HEK293 (cell line): ENCODE measurements around the gene NEK1.

Experiments
- CTCF ChIA-PET: fragments of 350-600 bp; formaldehyde crosslinking; extraction: SDS; loops from one replicate; lab custom pipeline; 2021; ENCODE audit warnings: antibody characterized with exemption; lab: Yijun Ruan, JAX
- POLR2A ChIA-PET: fragments of 300-600 bp; formaldehyde crosslinking; extraction: SDS; loops from one replicate; lab custom pipeline; 2020; ENCODE audit warnings: antibody characterized with exemption, inconsistent platforms; lab: Yijun Ruan, JAX
- H3K27ac ChIP-seq: fragments of 200-500 bp; sonication (Bioruptor generic); 2 replicates; pipeline ENCODE4 v1.5.1; 2014; ENCODE audit warnings: low read depth, low read length, control low read depth, inconsistent platforms; ENCODE audit errors: extremely low read depth
- H3K36me3 ChIP-seq, 2 experiments: fragments of 200-500 bp in 1 of 2; sonication (Bioruptor generic) in 1 of 2; 1 replicate in 1 of 2; 2 replicates in 1 of 2; pipeline ENCODE4 v1.5.1; 2014 to 2017; ENCODE audit warnings: inconsistent platforms in 2 of 2, low read length in 2 of 2; ENCODE audit not compliant: control insufficient read depth in 2 of 2, insufficient read depth in 1 of 2
- H3K4me1 ChIP-seq: fragments of 200-500 bp; sonication (Bioruptor generic); 2 replicates; pipeline ENCODE4 v1.5.1; 2014; ENCODE audit warnings: mild to moderate bottlenecking, low read length, inconsistent platforms; ENCODE audit not compliant: control insufficient read depth, insufficient read depth
- H3K4me3 ChIP-seq: 2 replicates; pipeline ENCODE4 v1.5.1; 2011; ENCODE audit warnings: low read depth, mild to moderate bottlenecking, control low read depth, low read length, moderate library complexity
- H3K9me3 ChIP-seq: fragments of 200-500 bp; sonication (Bioruptor generic); 2 replicates; pipeline ENCODE4 v1.5.1; 2014; ENCODE audit warnings: low read depth, low read length, inconsistent platforms; ENCODE audit not compliant: control insufficient read depth, insufficient read depth
- HOXD13 ChIP-seq: sonication (generic); formaldehyde crosslinking; IDR thresholded peaks from 2 replicates; pipeline ENCODE4 v1.8.0; 2022; ENCODE audit warnings: missing genetic modification reagents, borderline replicate concordance
- KLF10 ChIP-seq: fragments of 450-650 bp; IDR thresholded peaks from 2 replicates; pipeline ENCODE4 v1.5.1; 2018; ENCODE audit warnings: missing biosample characterization, mild to moderate bottlenecking, missing genetic modification characterization
- KLF8 ChIP-seq: fragments of 450-650 bp; formaldehyde crosslinking; IDR thresholded peaks from 2 replicates; pipeline ENCODE4 v1.5.1; 2016; ENCODE audit warnings: missing biosample characterization, missing genetic modification characterization
- WT1 ChIP-seq: fragments of 450-650 bp; formaldehyde crosslinking; IDR thresholded peaks from 2 replicates; pipeline ENCODE4 v1.5.1; 2016; ENCODE audit warnings: missing biosample characterization, missing genetic modification characterization
- ZBTB48 ChIP-seq: fragments of 450-650 bp; formaldehyde crosslinking; IDR thresholded peaks from 2 replicates; pipeline ENCODE4 v1.5.1; 2016; ENCODE audit warnings: missing biosample characterization, missing genetic modification characterization
- ZEB2 ChIP-seq: fragments of 450-650 bp; formaldehyde crosslinking; IDR thresholded peaks from 2 replicates; pipeline ENCODE4 v1.5.1; 2016; ENCODE audit warnings: missing biosample characterization, missing genetic modification characterization
- ZFHX2 ChIP-seq: fragments of 450-650 bp; formaldehyde crosslinking; conservative IDR thresholded peaks from 2 replicates; pipeline ENCODE4 v1.5.1; 2016; ENCODE audit warnings: missing biosample characterization, missing genetic modification characterization
- ZFP69B ChIP-seq: fragments of 450-650 bp; formaldehyde crosslinking; IDR thresholded peaks from 2 replicates; pipeline ENCODE4 v1.5.1; 2016; ENCODE audit warnings: missing biosample characterization, missing genetic modification characterization
- ZNF175 ChIP-seq: fragments of 450-650 bp; formaldehyde crosslinking; IDR thresholded peaks from 2 replicates; pipeline ENCODE4 v1.5.1; 2016; ENCODE audit warnings: missing biosample characterization, missing genetic modification characterization
- ZNF18 ChIP-seq: fragments of 450-650 bp; formaldehyde crosslinking; IDR thresholded peaks from 2 replicates; pipeline ENCODE4 v1.5.1; 2016; ENCODE audit warnings: missing biosample characterization, missing genetic modification characterization
- ZNF184 ChIP-seq: fragments of 450-650 bp; IDR thresholded peaks from 2 replicates; pipeline ENCODE4 v1.5.1; 2018; ENCODE audit warnings: missing biosample characterization, mild to moderate bottlenecking, missing genetic modification characterization
- ZNF266 ChIP-seq: fragments of 450-650 bp; formaldehyde crosslinking; IDR thresholded peaks from 2 replicates; pipeline ENCODE4 v1.5.1; 2016; ENCODE audit warnings: missing biosample characterization, missing genetic modification characterization, low read depth
- ZNF324 ChIP-seq: fragments of 450-650 bp; formaldehyde crosslinking; IDR thresholded peaks from 2 replicates; pipeline ENCODE4 v1.5.1; 2016; ENCODE audit warnings: missing biosample characterization, missing genetic modification characterization
- ZNF510 ChIP-seq: fragments of 450-650 bp; formaldehyde crosslinking; IDR thresholded peaks from 2 replicates; pipeline ENCODE4 v1.5.1; 2018; ENCODE audit warnings: mild to moderate bottlenecking, missing genetic modification characterization, missing biosample characterization; ENCODE audit not compliant: insufficient replicate concordance
- ZNF518A ChIP-seq: fragments of 450-650 bp; formaldehyde crosslinking; conservative IDR thresholded peaks from 2 replicates; pipeline ENCODE4 v1.5.1; 2016; ENCODE audit warnings: low read depth, missing biosample characterization, missing genetic modification characterization
- ZNF654 ChIP-seq: fragments of 450-650 bp; formaldehyde crosslinking; IDR thresholded peaks from 2 replicates; pipeline ENCODE4 v1.5.1; 2016; ENCODE audit warnings: low read depth, missing biosample characterization, missing genetic modification characterization
- ZNF658 ChIP-seq: fragments of 450-650 bp; formaldehyde crosslinking; IDR thresholded peaks from 2 replicates; pipeline ENCODE4; 2016; ENCODE audit warnings: missing biosample characterization, missing genetic modification characterization
- ZNF777 ChIP-seq: fragments of 450-650 bp; formaldehyde crosslinking; IDR thresholded peaks from 2 replicates; pipeline ENCODE4 v1.5.1; 2017; ENCODE audit warnings: missing biosample characterization, missing genetic modification characterization, borderline replicate concordance

NEK1 gene

GRCh38 chr4:169645627-169646026, 33.2 kb upstream of the NEK1 start:
- ChIA-PET CTCF (no interaction called here), POLR2A (no interaction called here)
- TF ChIP-seq ZNF510 (tag by site-specific recombination) (no peak), ZNF184 (tag by site-specific recombination) (no peak), ZNF654 (no peak), ZFP69B (tag by site-specific recombination) (no peak), HOXD13 (no peak), KLF8 (tag by site-specific recombination) (no peak), ZNF518A (tag by site-specific recombination) (no peak), ZNF658 (tag by site-specific recombination) (no peak), ZEB2 (no peak), ZBTB48 (no peak)
- H3K36me3 ChIP-seq: no peaks in the 10 kb centered on the region; a peak in 1 of 3 replicates
- H3K4me3 ChIP-seq: no peak overlapping the region
- H3K4me1 ChIP-seq: no peaks in the 10 kb centered on the region
- no peak overlapping the region for H3K27ac ChIP-seq
- H3K9me3 ChIP-seq: no peaks in the 10 kb centered on the region

- H3K27ac ChIP-seq: no peak overlapping the region
- CTCF ChIA-PET: no interaction called here
- TF ChIP-seq ZFHX2 (tag by site-specific recombination) (no peak), ZNF266 (tag by site-specific recombination) (no peak), ZNF18 (no peak), ZNF175 (tag by site-specific recombination) (no peak), WT1 (tag by site-specific recombination) (no peak), ZNF324 (tag by site-specific recombination) (no peak), KLF10 (no peak), ZNF777 (tag by site-specific recombination) (no peak)
- H3K4me1 ChIP-seq: no peaks in the 10 kb centered on the region
- no peak overlapping the region for H3K4me3 ChIP-seq
- H3K36me3 ChIP-seq: peaks cover 0 to 4% of the 10 kb centered on the region in 2 experiments; a peak in 2 of 3 replicates
- H3K9me3 ChIP-seq: no peaks in the 10 kb centered on the region
- POLR2A ChIA-PET: no interaction called here
Measured at GRCh38 chr4:169644802-169645201, 32.4 kb upstream of the NEK1 start.
